HG02610 (cell line): ENCODE data around the gene PABPC3.

Experiments used
- ATAC-seq: cut with Tn5 transposase; IDR thresholded peaks from one replicate; pipeline ENCODE4 v1.9.1; 2021; ENCODE audit warnings: mild to moderate bottlenecking, moderate library complexity; ENCODE audit not compliant: unreplicated experiment

The PABPC3 gene

DNA sequence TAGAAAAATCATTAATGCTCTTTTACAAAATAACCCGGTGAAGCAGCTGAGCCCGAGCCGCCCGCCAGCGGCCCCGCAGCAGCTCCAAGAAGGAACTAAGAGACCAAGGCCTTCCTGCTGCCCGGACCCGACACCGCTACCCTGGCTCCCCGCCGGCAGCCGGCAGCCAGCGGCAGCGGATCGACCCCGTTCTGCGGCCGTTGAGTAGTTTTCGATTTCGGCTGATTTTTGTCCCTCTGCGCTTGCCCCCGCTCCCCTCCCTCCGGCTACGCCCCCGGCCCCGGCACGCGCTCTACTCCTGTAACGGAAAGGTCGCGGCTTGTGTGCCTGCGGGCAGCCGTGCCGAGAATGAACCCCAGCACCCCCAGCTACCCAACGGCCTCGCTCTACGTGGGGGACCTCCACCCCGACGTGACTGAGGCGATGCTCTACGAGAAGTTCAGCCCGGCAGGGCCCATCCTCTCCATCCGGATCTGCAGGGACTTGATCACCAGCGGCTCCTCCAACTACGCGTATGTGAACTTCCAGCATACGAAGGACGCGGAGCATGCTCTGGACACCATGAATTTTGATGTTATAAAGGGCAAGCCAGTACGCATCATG is at the start of gene PABPC3:
PABPC3 (plus strand) TSS at position 286 of the 603 bp plus-strand sequence; CDS start at position 349, 63 bp downstream.
- ATAC-seq: no peak

- no peak for ATAC-seq
Observed at GRCh38 chr13:25046274-25046984, 49.5 kb upstream of the PABPC3 start.

GRCh38 chr13:25046985-25047511 is 48.9 kb upstream of the PABPC3 start:
- no peak for ATAC-seq

DNA sequence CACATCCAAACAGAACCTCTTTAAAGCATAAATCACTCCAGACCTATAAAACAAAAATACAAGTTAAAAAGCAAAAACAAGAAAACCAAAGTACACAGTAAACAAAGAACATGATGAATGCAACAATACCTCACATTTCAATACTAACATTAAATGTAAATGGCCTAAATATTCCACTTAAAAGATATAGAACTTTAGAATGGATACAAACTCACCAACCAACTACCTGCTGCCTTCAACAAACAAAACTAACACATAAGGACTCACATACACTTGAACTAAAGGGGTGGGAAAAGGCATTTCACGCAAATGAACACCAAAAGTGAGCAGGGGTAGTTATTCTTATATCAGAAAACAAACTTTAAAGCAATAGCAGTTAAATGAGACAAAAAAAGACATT is 44.9 kb upstream of the PABPC3 start:
- ATAC-seq: no peak

DNA sequence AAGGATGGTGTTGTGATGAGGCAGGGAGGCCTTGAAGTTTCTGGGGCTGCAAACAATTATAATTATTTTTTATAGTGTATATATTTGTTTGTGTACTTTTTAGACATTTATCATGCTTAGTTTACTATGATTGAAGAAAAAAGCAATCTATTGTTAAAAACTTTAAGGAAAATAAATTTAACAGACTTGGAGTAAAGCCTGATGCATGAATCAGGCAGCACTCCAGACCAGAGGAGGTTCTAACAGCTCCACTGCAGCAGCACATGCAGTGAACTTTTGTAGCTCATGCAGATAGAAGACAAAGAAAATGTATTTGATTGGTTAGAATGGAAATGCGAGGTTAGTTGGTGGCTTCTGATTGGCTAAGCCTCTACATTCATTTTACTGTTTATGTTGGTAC is 36.8 kb upstream of the PABPC3 start:
- no peak for ATAC-seq

DNA sequence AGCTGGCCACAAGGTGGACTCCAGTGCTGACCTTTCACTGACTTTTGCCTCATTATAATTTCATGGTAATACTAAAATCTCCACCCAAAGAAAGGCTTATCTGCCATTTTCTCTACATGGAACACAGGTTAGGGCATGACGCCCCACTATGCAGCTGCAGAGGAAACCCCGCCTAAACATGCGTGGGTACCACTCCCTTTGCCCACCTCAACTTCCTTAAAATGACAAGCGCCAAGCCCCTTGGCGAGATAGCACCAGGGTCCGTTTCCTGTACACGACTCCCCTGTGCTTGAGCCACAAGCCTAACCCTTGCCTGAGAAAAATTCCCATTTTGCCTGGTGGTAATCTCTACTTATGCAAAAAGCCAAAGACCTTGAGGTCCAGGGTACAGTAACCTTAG is 36.0 kb upstream of the PABPC3 start:
- no peak for ATAC-seq

- ATAC-seq: no peak
Observed at GRCh38 chr13:25062479-25062878, 33.5 kb upstream of the PABPC3 start.

DNA sequence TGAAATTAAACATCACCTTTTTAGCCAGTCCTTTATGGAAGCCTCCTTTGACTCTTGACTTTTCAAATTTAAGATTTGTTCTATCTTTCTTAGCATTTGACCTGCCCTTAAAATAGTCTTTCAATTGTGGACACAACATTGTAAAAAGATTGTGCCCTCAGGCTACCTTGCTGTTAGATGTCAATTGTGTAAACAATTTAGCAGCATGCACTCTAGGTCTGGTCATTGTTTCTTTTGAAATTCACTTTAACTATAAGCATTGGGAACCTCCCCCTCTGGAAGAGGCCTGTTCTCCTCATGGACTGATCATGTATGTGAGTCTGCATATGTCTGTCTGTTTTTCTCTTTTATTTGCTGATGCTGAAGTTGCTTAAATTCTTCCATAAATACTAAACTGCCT is 31.5 kb upstream of the PABPC3 start:
- no peak for ATAC-seq

- ATAC-seq: no peak
Observed at GRCh38 chr13:25065974-25066770, 29.8 kb upstream of the PABPC3 start.

DNA sequence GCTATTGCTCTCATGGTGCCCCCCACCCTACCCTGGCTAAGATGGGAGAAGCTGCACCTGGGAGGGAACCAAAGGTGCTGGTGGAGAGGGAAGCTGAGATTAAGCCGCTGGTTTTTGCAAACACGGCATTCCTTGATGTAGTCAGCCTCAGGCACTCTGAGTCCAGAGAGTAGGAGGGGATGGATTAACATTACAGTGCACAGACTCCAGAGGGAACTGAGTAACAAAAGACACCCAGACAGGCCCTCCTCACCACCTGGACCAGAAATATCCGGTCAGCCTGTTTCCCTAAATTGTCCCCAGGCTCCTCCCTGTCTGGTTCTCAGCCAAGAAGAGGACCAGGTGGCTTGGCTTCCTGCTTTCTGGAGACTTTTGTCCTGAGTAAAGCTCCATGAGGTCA is 28.9 kb upstream of the PABPC3 start:
- no peak for ATAC-seq

GRCh38 chr13:25068810-25069209 is 27.1 kb upstream of the PABPC3 start:
- ATAC-seq: no peak

GRCh38 chr13:25069236-25069635 is 26.7 kb upstream of the PABPC3 start:
- no peak for ATAC-seq

GRCh38 chr13:25069911-25070310 is 26.0 kb upstream of the PABPC3 start:
- ATAC-seq: no peak

DNA sequence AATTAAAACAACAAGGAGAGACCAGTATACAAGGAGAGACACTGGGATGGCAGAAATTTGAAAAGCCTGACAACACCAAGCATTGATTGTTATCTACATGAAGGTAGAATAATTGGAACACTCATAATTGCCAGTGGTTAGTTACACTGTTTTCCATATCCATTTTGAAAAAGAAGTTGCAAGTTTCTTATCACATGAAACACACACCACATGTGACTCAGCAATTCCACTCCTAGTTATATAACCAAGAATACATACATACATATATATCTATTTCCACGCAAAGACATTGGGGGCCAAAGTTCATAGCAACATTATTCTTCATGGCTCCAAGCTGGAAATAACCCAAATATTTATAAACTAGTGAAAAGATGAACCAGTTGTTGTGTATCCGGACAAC is 15.2 kb upstream of the PABPC3 start:
- no peak for ATAC-seq

GRCh38 chr13:25084096-25084495 is 11.8 kb upstream of the PABPC3 start:
- ATAC-seq: no peak

- no peak for ATAC-seq
Observed at GRCh38 chr13:25085125-25085742, 10.7 kb upstream of the PABPC3 start.

- no peak for ATAC-seq
Observed at GRCh38 chr13:25088562-25089221, 7.2 kb upstream of the PABPC3 start.

- ATAC-seq: no peak
Observed at GRCh38 chr13:25097426-25097825, 1.5 kb downstream of the PABPC3 start.

DNA sequence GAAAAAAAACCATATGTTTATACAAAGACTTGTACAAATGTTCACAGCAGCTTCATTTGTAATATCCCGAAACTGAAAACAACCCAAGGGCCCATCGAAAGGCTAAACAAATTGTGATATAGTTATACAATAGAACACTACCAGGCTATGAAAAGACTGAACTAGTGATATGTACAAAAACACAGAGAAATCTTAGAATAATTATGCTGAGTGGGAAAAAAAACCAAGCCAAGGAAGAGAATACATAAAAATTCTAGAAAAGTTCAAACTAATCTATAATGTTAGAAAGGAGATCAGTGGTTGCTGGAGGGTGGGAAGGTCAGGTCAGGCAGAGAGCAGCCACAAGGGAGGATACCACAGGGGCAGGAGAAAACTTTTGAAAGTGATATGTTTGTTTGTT is 7.8 kb downstream of the PABPC3 start:
- ATAC-seq: no peak

DNA sequence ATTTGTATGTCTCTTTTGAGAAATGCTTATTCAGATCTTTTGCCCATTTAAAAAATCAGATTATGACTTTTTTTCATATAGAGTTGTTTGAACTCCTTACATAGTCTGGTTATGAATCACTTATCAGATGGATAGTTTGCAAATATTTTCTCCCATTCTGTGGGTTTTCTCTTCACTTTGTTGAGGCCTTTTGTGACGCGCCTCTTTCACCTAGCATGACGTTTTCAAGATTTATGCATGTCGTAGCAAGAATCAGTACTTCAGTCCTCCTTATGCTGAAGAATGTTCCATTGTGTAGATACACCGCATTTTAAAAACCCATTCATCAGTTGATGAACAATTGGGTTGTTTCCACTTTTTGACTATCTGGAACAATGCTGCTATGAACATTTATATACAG is 13.4 kb downstream of the PABPC3 start:
- no peak for ATAC-seq
